ENCODE measurements around the gene GGT1.

GRCh38 chr22:24599514-24599913, 3.5 kb upstream of the GGT1 start:
- TF ChIP-seq GATA2 (IDR thresholded peaks at IDR 0.05; ENCODE audit: low read depth, low read length) (no peak), GATA3 (IDR thresholded peaks at IDR 0.05; ENCODE audit: low read depth, low read length) (no peak)

Data from SH-SY5Y (cell line).